Cardiac fibroblast (primary cell): ENCODE measurements around the gene GRK3.

Source experiments
- DNase-seq, 2 donors: peaks; one replicate each; pipeline versions ENCODE4 v3.0.0 to v3.0.0-alpha.2; 2010; ENCODE audit warnings: low read depth in 2 of 2
- H3K4me3 ChIP-seq, 2 donors: replicated peaks in 1 of 2; 1 replicate in 1 of 2; 2 replicates in 1 of 2; pipeline ENCODE4 v1.5.1; 2011; ENCODE audit warnings: low read depth in 2 of 2, low read length in 2 of 2, mild to moderate bottlenecking in 2 of 2, moderate library complexity in 1 of 2
- TF ChIP-seq, protein P1 (sequence below): IDR thresholded peaks from one replicate; pipeline ENCODE4 v1.5.1; 2011; ENCODE audit warnings: low read depth, mild to moderate bottlenecking, low read length, inconsistent platforms

Gene GRK3

DNA sequence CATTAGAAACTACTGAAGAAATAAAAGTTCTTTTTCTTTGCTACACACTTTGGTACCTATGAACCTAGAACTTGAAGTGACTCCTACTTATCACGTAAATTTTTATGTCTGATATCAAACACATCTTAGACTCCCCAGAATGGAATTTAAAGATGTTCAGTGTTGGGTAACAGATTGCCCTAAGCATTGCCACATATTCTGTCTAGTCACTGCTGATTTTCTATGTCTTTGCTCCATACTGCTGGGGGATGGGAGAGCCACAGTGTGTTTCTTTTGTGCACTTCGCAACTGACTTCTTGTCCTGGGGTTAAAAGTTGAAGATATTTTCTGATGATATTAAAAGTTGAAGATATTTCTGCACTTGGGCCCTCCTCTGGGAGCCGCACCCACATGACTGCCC lies 158.2 kb downstream of the GRK3 start:
- DNase-seq = peak in 1 of 2 donors; percentile 6
- TF ChIP-seq, protein P1, sequence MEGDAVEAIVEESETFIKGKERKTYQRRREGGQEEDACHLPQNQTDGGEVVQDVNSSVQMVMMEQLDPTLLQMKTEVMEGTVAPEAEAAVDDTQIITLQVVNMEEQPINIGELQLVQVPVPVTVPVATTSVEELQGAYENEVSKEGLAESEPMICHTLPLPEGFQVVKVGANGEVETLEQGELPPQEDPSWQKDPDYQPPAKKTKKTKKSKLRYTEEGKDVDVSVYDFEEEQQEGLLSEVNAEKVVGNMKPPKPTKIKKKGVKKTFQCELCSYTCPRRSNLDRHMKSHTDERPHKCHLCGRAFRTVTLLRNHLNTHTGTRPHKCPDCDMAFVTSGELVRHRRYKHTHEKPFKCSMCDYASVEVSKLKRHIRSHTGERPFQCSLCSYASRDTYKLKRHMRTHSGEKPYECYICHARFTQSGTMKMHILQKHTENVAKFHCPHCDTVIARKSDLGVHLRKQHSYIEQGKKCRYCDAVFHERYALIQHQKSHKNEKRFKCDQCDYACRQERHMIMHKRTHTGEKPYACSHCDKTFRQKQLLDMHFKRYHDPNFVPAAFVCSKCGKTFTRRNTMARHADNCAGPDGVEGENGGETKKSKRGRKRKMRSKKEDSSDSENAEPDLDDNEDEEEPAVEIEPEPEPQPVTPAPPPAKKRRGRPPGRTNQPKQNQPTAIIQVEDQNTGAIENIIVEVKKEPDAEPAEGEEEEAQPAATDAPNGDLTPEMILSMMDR = no peak
- H3K4me3 ChIP-seq = no peak overlapping the region

GRCh38 chr22:25726241-25726640 lies 161.8 kb downstream of the GRK3 start:
- DNase-seq = no peak
- no peak overlapping the region for H3K4me3 ChIP-seq
- TF ChIP-seq, protein P1 = no peak

DNA sequence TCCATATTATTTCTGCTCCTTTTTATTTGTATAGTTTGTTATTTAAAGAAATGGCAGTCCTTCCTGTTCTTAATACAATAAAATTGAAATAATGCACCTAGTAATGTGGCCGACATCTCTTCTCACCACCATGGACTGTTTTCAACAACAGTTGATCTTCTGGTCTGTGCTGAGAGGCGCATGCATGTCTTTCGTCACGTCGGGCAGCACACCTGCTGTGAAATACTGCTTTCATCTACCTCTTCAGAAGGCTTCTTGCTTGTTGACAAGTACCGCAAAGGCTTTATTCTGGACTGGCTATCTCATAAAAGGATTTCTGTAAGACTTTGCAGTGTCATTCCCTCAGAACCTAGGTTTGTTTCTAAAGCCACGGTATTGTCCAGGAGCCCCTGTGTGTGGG lies 163.6 kb downstream of the GRK3 start:
- TF ChIP-seq, protein P1 = no peak
- H3K4me3 ChIP-seq = no peak overlapping the region
- no peak for DNase-seq

DNA sequence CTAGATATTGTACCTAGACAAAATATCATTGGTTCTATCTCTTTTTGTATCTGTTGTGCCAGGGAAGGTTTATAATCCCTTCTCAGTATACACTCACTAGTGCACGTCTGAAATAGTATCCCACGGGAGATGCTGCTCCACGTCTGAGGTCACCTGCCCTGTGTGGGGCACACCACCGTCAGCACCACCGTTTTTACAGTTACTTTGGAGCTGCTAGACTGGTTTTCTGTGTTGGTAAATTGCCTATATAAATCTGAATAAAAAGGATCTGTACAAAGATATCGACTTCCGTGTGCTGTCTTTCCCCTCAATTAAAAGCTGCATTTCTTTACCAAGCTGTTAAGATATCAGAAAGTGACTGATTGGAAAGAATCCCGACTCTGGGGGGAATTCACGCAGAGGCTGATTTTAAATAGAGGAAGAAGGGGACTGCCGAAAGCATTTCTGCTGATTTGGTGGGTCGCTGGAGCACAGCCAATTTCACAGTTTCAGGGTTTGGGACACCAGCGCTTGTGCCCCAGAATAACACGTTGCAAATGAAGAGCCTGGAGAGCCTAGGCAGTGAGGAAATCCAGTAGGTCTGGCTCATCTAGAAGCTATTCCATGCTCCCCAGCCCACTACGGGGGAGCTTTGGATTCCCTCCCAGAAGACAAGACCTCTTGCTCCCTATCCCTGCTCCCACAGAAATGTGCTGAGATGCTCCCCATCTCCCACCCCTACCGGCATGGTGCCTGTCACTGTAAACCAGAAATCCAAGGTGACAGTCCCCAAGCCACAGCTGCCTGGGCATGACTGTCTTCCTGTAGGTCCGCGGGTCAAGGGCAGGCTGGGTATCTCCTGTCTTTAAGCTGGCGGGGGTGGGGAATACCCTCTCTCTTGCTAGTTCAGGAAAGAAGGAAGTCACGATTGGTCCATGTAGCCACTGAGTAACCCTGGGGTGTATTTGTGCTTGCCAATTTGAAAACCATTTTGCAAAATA lies 164.8 kb downstream of the GRK3 start:
- no peak for DNase-seq

DNA sequence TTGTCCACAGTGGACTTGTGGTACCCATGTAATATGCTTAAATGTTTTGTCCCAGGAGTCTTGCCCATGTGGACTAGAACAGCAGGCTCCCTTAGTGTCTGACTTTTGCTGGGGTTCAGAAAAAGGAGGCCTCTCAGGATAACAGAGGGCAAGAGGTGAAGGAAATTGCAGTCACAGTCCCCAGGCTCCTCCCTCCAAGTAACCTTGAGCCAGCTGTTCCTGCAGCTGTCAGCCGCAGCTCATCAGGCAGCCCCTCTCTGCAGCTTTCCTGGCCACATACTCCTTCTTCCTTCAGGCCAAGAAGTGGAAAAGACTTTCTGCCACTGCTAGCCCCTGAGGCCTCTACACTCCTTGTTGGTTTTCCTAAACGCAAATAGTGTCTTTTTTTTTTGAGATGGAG lies 171.2 kb downstream of the GRK3 start:
- DNase-seq = no peak
- no peak overlapping the region for H3K4me3 ChIP-seq
- TF ChIP-seq, protein P1 = no peak

More for the DNA sequence above, 164.8 kb downstream of the GRK3 start:
- H3K4me3 ChIP-seq = no peak overlapping the region
- TF ChIP-seq, protein P1 = no peak

- TF ChIP-seq, protein P1 = no peak
- H3K4me3 ChIP-seq = no peak overlapping the region
- no peak for DNase-seq
Observed at GRCh38 chr22:25736378-25737011, 172.0 kb downstream of the GRK3 start.
